PC-3 (cell line): ENCODE data around the gene SPOP. TPM values are rescaled to one million over a fixed set of nuclear protein-coding genes. Genes with fewer than 3 reads are reported as not detected.

ENCODE experiments used
- ATAC-seq: fragments of 200-7000 bp; cut with Tn5 transposase; 2 replicates; pipeline ENCODE4 v1.9.1; 2020; ENCODE audit warnings: mild to moderate bottlenecking, moderate library complexity
- BruUV-seq: library from RNA; stranded (reverse); fragments of 400-500 nt; replicated peaks from 2 replicates; lab custom pipeline; 2021; lab: Mats Ljungman, UMichigan
- CTCF ChIA-PET: fragments of 300-600 bp; sonication (Branson Sonifier 250); formaldehyde crosslinking; loops from one replicate; lab custom pipeline; 2022; ENCODE audit warnings: antibody characterized with exemption; lab: Charles Lee
- POLR2A ChIA-PET: fragments of 300-600 bp; sonication (Branson Sonifier 250); formaldehyde crosslinking; loops from one replicate; lab custom pipeline; 2022; ENCODE audit warnings: antibody characterized with exemption; ENCODE audit not compliant: unreplicated experiment; lab: Charles Lee
- DNase-seq: peaks from one replicate; pipeline ENCODE4 v3.0.0-alpha.2; 2015
- H2AFZ ChIP-seq: fragments of 300-600 bp; sonication (generic); 2 replicates; pipeline ENCODE4 v1.6.0; 2016; ENCODE audit warnings: antibody characterized with exemption, low read length
- H3F3A ChIP-seq: fragments of 300-600 bp; sonication (generic); one replicate; pipeline ENCODE4 v1.6.0; 2017; ENCODE audit warnings: antibody characterized with exemption, low read length, control low read depth, mild to moderate bottlenecking; ENCODE audit not compliant: unreplicated experiment
- H3K27ac ChIP-seq: fragments of 300-600 bp; sonication (generic); 2 replicates; pipeline ENCODE4 v1.5.1; 2016; ENCODE audit warnings: mild to moderate bottlenecking, low read length
- H3K27me3 ChIP-seq: fragments of 300-600 bp; sonication (generic); 2 replicates; pipeline ENCODE4 v1.6.1; 2016; ENCODE audit warnings: low read length, mixed read lengths
- H3K36me3 ChIP-seq: fragments of 300-600 bp; sonication (generic); 2 replicates; pipeline ENCODE4 v1.6.1; 2016; ENCODE audit warnings: low read depth, mixed run types, low read length, mixed read lengths
- H3K4me1 ChIP-seq: fragments of 300-600 bp; sonication (generic); 2 replicates; pipeline ENCODE4 v1.5.1; 2016; ENCODE audit warnings: low read length; ENCODE audit not compliant: insufficient read depth
- H3K4me2 ChIP-seq: fragments of 300-600 bp; sonication (generic); 2 replicates; pipeline ENCODE4 v1.6.0; 2016; ENCODE audit warnings: low read length
- H3K4me3 ChIP-seq: fragments of 300-600 bp; sonication (generic); 2 replicates; pipeline ENCODE4 v1.5.1; 2016; ENCODE audit warnings: mild to moderate bottlenecking, low read length, mixed read lengths
- H3K79me2 ChIP-seq: fragments of 300-600 bp; sonication (generic); 2 replicates; pipeline ENCODE4 v1.6.1; 2017; ENCODE audit warnings: low read length, mixed read lengths
- H3K9ac ChIP-seq: fragments of 300-600 bp; sonication (generic); 2 replicates; pipeline ENCODE4 v1.6.0; 2016; ENCODE audit warnings: mild to moderate bottlenecking, low read length
- H3K9me2 ChIP-seq: fragments of 300-600 bp; sonication (generic); replicated peaks from 2 replicates; pipeline ENCODE4 v1.6.1; 2016; ENCODE audit warnings: mixed run types, low read length, mixed read lengths
- H3K9me3 ChIP-seq: fragments of 300-600 bp; sonication (generic); 2 replicates; pipeline ENCODE4 v1.6.1; 2016; ENCODE audit warnings: low read length, mixed read lengths
- H4K20me1 ChIP-seq: fragments of 300-600 bp; sonication (generic); 2 replicates; pipeline ENCODE4 v1.6.1; 2016; ENCODE audit warnings: low read length, mixed read lengths
- EZH2 ChIP-seq: fragments of 300-600 bp; sonication (generic); IDR thresholded peaks from one replicate; pipeline ENCODE4 v1.6.1; 2017; ENCODE audit warnings: antibody characterized with exemption, mild to moderate bottlenecking, low read length; ENCODE audit not compliant: unreplicated experiment
- EZH2phosphoT487 ChIP-seq: fragments of 300-600 bp; sonication (generic); IDR thresholded peaks from 2 replicates; pipeline ENCODE4 v1.6.1; 2018; ENCODE audit warnings: mild to moderate bottlenecking, antibody characterized with exemption, low read length, borderline replicate concordance
- intact Hi-C: fragments of 100-400 bp; cut with micrococcal nuclease; formaldehyde crosslinking; loops from 2 replicates; pipeline ENCODE4 v1.9.0; 2023
- total RNA-seq: library from RNA; depleted of rRNA; stranded (reverse); fragments of >200 nt; gene quantifications from 2 replicates; pipeline ENCODE4 v1.2.3, GENCODE V29; 2014
- TF ChIP-seq, protein P1 (sequence below): fragments of 300-600 bp; sonication (generic); conservative IDR thresholded peaks from 2 replicates; pipeline ENCODE4 v1.5.1; 2017; ENCODE audit warnings: antibody characterized with exemption, low read depth, mild to moderate bottlenecking, low read length

SPOP gene
- total RNA-seq, 1 experiment from 2014 or later = 54.7 TPM

DNA sequence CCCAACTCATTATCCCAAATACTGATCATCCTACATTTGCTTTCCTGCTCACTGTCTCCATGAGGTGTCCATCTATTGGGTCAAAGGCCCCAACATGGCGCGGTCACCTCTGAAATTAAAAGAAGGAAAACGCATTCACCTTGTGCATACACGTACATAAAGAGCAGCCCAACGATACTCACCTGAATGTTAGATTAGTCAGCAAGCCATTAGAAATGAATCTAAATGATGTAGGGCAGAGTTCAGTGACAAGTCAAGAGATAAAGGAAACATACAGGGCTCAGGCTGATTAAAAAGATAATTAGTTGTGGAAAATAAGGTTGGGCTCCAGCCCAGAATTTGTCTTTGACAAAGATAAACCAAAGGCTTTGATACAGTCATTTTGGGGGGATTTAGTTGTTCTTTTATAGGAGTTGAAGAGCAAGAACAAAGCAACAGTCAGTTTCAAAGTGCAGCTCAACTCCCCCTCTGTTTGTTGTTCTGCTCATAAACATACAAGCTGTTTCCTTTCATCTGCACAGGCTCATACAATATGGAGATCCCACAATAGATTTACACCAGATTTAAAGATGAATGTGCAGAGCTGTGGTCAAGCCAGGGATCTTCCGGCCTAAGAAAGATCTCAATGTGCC is 81.2 kb downstream of the SPOP start:
- no peak for DNase-seq
- POLR2A ChIA-PET = no interaction called here
- intact Hi-C loops = no loop called here
- no peak for ATAC-seq
- Histone ChIP-seq H3K36me3 (peaks cover 40% of the 10 kb centered on the region), H3K4me3 (no peak overlapping the region), H2AFZ (no peak overlapping the region), H3K4me2 (no peak overlapping the region), H3K27ac (no peak overlapping the region), H3K4me1 (no peaks in the 10 kb centered on the region), H3K27me3 (no peaks in the 10 kb centered on the region), H3K9ac (no peak overlapping the region), H3K79me2 (no peaks in the 10 kb centered on the region), H3F3A (no peaks in the 10 kb centered on the region), H3K9me3 (no peaks in the 10 kb centered on the region), H4K20me1 (no peaks in the 10 kb centered on the region), H3K9me2 (no peaks in the 10 kb centered on the region)
- BruUV-seq = no TSS peak
- TF ChIP-seq EZH2 = no peak
- CTCF ChIA-PET = no interaction called here

DNA sequence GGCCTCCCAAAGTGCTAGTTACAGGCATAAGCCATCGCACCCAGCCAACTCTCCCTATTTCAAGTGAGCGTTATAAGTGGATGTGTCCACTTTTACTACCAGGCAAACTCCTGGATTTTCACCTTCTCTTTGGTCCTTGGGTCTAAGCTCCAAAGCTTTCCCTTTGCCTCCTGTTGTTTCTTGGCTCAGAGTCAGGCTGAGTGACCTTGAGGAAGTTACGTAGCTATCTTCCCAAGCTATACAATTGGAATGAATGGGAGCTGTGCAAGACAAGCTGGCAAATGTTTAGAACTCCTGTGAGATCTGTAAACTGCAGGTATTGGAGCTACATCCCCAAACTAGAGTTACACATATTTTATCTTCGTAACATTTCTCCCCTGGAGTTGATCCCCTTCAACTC is 81.9 kb downstream of the SPOP start:
- no peaks in the 10 kb centered on the region for H3K9me2 ChIP-seq
- no peaks in the 10 kb centered on the region for H3K79me2 ChIP-seq
- no peak overlapping the region for H3K4me2 ChIP-seq
- intact Hi-C loops = no loop called here
- no peaks in the 10 kb centered on the region for H3F3A ChIP-seq
- H2AFZ ChIP-seq = no peak overlapping the region
- TF ChIP-seq, protein P1, sequence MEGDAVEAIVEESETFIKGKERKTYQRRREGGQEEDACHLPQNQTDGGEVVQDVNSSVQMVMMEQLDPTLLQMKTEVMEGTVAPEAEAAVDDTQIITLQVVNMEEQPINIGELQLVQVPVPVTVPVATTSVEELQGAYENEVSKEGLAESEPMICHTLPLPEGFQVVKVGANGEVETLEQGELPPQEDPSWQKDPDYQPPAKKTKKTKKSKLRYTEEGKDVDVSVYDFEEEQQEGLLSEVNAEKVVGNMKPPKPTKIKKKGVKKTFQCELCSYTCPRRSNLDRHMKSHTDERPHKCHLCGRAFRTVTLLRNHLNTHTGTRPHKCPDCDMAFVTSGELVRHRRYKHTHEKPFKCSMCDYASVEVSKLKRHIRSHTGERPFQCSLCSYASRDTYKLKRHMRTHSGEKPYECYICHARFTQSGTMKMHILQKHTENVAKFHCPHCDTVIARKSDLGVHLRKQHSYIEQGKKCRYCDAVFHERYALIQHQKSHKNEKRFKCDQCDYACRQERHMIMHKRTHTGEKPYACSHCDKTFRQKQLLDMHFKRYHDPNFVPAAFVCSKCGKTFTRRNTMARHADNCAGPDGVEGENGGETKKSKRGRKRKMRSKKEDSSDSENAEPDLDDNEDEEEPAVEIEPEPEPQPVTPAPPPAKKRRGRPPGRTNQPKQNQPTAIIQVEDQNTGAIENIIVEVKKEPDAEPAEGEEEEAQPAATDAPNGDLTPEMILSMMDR = no peak
- TF ChIP-seq EZH2phosphoT487 (no peak), EZH2 (no peak)
- no peak overlapping the region for H3K27ac ChIP-seq
- ATAC-seq = no peak
- ChIA-PET CTCF (no interaction called here), POLR2A (no interaction called here)
- no peaks in the 10 kb centered on the region for H3K4me1 ChIP-seq
- DNase-seq = no peak
- H3K36me3 ChIP-seq = peaks cover 40% of the 10 kb centered on the region
- no peak overlapping the region for H3K9ac ChIP-seq
- no TSS peak for BruUV-seq
- no peaks in the 10 kb centered on the region for H4K20me1 ChIP-seq
- H3K9me3 ChIP-seq = no peaks in the 10 kb centered on the region
- H3K27me3 ChIP-seq = no peaks in the 10 kb centered on the region
- H3K4me3 ChIP-seq = no peak overlapping the region

DNA sequence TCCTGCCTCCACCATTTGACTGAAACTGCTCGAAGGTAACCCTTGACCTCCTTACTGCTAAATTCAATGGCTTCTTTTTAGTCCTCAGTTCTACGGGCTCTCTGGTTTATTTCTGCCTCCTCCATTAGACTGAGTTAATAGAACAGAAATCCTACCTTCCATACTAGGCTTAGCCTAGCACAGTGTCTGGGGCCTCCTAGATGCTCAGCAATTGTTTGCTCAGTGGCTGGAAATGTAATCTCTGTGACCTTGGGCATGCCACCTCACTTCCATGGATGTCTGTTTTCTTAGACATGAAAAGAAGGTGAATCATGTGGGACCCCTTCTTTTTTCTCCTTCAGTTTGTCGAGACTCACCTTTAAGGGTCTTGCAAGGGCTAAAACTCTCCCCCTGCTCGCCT is 82.6 kb downstream of the SPOP start:
- ChIA-PET POLR2A (interaction anchor here (0.6 kb wide), 1 partner anchor 703 kb away, joined by 3 read pairs; the partner anchor contains the start of gene ATP5MC1), CTCF (interaction anchor here (0.7 kb wide), 1 partner anchor 95 kb away, joined by 4 read pairs; no protein-coding TSS in a partner anchor)
- Histone ChIP-seq H3K27me3 (no peaks in the 10 kb centered on the region), H3K27ac (no peak overlapping the region), H3K4me1 (no peaks in the 10 kb centered on the region), H3K79me2 (no peaks in the 10 kb centered on the region), H3K4me2 (no peak overlapping the region), H3F3A (no peaks in the 10 kb centered on the region), H3K9me2 (no peaks in the 10 kb centered on the region), H3K9ac (no peak overlapping the region), H3K36me3 (peaks cover 36% of the 10 kb centered on the region), H3K9me3 (no peaks in the 10 kb centered on the region), H2AFZ (no peak overlapping the region), H3K4me3 (no peak overlapping the region), H4K20me1 (no peaks in the 10 kb centered on the region)
- BruUV-seq = no TSS peak
- TF ChIP-seq EZH2 (no peak), EZH2phosphoT487 (no peak)
- TF ChIP-seq, protein P1 = no peak
- intact Hi-C loops = no loop called here
- ATAC-seq = no peak
- DNase-seq = no peak
